Suppressor macrophage (primary cell): ENCODE results near the gene KCNQ2.

Experiments
- DNase-seq, 4 experiments: peaks; one replicate each; pipeline ENCODE4 v3.0.0-alpha.2; 2020 to 2022

Gene KCNQ2

DNA sequence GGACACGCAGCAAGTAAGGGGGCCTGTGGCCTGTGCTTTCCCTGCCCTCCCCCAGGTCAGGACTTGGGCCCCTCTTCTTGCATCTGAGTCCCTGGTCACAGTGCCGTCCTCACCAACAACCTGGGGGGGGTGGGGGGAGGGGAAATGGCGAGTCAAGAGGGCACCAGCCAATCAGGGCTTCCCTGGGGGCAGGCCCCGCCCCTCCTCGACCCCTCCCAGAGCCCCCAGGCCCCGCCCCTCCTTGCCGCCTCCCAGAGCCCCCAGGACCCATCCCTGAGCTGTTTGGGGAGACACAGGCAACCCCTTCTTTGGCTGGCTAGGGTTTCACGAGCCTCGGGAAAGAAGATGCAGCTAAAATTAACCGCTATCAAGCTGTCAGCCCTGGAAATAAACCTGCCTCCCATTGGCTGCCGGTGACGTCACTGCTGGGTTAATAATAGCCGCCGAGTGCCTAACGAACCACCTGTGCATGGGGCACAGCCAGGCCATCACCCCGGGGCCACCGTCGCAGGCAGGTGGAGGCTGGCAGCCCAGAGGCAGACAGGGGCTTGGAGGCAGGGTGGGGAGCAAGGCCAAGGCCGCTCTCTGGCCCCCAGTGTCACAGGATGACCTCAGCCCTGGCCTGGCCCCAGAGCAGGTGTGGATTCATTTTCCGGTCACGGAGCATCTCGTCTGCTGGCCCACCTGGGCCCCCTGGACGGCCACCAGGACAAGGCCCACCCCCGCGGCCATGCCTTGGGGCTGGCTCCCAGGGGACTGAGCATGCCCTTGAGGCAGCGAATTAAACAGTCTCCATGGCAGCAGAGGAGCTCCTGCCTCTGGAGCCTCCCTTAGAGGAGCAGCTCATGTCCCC, 29.6 kb upstream of the KCNQ2 start:
- DNase-seq: no peak

DNA sequence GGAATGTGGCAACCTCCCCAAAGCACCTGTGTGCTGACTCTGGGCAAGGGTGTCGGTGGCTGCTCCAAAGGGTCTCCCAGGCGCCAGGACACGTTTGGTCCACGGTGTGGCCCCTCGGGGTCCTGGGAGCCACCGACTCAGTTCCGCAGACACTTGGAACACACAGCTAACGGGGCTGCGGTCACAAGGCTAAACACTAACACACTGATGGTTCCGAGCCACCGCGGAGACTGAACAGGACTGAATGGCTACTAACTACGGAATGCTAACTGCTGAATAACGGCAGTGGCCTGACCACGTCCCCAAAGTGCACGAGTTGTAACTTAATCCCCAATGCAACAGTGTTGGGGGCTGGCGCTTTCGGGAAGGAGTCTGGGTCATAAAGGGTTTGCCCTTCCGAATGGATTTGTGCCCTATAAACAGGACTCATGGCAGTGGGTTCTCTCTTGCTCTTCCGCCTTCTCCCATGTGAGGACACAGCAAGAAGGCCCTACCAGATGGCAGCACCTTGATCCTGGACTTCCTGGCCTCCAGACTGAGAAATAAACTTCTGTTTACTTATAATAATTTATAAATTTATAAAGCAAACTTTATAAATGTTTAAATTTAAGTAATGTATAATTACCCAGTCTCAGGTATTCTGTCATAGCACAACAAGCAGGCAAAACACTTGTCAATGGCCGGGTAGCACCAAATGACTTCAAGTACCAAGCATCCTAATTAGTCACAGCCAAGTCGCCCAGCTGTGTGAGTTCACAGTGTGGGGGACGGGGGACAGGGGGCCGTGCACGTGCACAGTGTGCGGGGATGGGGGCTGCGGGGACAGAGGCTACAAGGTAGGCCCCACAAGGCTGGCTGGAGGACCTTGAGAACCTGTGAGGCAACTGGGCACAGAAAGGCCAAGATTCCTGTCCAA, 28.7 kb upstream of the KCNQ2 start:
- DNase-seq: no peak

DNA sequence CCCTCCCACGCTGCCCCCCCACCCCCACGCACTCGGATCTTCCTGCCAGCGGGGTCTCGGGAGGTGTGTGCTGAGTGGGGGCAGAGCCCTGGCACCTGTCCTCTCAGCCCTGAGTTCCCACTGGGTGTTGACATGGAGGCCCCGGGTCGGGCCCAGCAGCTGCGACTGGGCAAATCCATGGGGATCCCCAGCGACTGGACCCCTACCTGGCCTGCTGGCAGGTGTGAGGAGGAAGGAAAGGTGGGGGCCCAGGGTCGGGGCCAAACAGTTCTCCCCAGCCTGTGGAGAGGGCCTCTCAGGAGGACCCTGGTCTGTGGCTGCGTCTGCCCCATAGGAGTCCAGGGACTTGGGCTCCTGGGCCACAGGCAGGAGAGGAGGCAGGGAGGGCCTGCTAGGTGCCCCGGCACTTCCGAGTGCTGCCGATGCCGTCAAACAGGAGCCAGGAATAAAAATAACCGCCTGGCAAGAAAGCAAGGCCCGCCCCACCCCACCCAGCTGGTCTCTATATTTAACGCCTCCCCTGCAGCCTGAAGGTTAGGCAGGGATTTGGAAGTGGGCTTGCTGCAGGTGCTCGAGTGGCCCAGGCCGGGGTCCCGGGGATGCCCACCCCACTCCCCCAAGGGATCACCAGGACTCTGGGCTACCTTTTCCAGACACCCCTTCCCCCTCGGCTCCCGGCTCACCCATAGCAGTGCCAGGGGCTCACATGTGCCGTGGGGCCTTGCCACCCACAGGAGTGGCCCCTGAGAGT, 27.9 kb upstream of the KCNQ2 start:
- no peak for DNase-seq

DNA sequence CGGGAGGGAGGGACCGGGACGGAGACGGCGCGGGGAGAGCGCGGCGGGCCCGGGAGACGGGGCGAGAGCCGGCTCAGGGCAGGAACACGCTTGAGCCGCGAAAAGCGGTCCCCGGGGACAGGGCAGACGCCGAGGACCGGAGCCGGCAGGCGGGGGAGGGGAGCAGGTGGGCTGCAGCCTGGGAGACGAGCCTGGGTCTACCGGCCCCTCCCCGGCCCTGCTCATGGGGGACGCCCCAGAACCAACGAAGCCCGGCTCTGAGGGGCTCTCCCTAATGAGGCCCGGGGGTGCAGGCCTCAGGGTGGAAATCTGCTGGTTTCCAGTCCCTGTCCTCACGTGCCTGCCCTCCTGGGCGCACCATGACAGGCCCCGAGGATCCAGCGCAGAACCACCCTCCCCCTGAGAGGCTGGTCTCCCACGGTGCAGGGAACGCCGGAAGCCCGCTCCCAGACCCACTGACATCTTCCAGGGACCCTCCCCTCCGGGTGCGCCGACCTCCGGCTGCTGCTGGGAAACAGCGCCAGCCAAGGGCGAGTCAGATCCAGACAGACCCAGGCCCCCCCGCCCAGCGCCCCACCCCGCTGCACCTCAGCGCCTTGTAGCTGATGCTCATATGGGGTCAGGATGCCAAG, 27.0 kb upstream of the KCNQ2 start:
- no peak for DNase-seq

DNA sequence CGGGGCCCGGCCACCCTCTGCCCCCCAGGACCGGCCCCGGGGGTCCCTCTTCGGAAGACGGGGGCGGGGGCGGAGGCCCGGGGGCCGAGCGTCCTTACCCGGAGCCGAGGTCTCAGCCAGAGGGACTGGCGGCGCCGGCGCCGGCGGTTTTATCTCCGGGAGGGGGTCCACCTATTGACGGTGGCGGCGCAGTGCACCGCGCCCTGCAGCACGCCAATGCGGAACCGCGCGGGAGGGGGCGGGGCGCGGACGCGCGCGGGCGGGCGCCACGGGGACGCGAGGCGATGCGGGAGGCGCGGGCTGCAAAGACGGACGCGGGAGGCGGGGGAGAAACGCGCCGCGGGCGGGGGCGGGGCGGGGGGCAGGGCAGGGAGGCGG, 26.5 kb upstream of the KCNQ2 start, which contains the start of gene EEF1A2:
EEF1A2 (minus strand) TSS at position 124 of the 378 bp plus-strand sequence. CDS start 1,320 bp downstream, outside the sequence.
- DNase-seq: peak in 3 of 4 experiments; percentile 13 to 65 (median 51)

DNA sequence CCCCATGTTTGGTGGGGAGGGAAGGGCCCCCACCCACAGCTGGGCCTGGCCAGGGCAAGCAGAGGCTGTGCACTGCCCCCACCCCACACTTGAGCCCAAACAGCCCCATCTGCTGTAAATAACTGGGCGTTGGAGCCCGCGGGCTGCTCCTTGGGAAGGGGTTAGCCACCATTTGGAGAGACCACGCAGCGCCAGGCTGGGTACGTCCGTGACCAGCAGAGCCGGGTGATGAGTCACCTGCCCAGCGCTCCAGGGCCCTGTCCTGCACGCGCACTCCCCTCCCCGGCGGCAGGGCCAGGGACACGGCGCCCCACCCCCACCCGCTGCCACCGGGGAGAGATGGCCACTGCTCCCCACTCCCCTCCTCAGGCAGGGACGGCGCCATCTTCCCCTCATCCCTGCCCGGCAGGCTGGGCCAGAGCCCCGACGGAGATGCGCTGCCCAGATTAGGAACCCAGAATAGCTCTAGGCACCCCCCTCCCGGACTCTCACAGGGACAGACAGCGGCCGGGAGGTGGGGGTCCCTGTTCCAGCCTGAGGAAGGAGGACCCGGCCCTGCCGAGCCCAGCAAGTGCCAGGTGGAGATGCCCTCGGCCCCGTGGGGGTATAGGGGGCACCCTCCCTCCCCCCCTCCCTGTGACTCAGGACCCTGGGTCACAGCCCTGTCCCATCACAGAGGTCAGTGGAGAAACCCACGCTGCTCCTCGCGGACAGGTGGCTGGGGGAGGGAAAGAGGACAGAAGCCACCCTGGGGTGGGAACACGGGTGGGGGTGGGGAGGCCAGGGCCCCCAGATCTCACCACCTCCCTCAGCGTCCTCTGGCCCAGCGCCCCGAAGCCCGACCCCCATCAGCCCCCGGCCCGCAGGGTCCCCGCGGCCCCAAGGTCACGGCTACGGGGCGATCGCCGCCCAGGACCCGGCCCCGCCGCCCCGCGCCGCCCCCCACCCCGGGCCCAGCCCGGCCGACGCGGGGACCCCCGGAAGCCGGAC, 25.8 kb upstream of the KCNQ2 start:
- no peak for DNase-seq

DNA sequence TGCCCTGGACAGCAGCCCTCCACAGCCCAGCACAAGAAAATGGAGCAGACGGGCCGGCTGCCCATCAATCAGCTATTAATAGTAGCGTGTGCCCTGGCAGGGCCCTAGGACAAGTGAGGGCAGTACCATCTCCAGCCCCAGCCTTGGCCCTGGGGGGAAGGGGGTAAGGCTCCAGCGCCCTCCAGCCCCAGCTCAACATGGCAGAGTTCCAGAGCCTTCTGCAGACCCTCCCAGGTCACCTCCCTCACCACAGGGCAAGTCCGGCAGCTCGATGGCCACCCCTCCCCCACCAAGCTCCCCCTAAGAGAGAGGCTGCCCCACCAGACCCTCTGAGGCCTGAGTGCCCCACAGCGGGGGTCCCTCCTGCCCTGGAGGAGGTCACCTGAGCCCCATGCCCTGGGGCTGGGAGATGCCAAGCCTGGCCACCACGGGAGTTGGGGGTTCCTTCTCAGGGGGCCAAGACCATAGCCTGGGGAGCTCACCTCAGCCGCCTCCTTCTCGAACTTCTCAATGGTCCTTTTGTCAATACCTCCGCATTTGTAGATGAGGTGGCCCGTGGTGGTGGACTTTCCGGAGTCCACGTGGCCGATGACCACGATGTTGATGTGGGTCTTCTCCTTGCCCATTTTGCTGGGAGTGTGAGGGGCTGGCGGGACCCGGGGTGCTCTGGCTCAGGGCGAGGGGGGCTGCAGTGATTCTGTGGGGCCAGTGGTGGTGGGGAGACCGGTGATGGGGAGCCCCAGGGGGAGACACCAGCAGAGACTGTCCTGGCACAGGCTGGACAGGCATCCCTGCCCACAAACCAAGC, 24.9 kb upstream of the KCNQ2 start:
- DNase-seq: no peak

DNA sequence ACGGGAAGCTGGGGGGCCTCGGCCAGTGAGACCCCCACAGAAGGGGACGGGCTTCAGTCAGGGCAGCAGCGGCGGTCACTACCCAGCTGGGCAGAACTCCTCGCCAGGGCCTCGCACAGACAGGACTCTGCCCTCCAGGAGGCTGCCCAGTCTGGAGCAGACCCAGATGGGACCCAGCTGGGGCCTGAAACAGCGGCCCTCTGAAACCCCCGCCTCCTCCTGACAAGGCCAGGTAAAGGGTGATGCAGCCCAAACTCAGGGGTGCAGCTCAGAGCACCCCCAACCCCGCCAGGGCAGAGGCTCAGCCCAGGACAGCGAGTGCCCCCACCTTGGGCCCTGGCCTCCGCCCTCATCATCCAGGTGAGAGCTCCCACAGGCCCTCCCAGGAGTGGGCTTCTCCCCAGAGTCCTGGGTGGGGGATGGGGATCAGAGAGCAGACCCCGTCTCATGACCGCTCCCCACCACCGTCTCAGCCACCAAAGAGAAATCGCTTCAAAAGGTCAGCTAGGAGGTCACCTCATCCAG, 24.2 kb upstream of the KCNQ2 start:
- no peak for DNase-seq

DNA sequence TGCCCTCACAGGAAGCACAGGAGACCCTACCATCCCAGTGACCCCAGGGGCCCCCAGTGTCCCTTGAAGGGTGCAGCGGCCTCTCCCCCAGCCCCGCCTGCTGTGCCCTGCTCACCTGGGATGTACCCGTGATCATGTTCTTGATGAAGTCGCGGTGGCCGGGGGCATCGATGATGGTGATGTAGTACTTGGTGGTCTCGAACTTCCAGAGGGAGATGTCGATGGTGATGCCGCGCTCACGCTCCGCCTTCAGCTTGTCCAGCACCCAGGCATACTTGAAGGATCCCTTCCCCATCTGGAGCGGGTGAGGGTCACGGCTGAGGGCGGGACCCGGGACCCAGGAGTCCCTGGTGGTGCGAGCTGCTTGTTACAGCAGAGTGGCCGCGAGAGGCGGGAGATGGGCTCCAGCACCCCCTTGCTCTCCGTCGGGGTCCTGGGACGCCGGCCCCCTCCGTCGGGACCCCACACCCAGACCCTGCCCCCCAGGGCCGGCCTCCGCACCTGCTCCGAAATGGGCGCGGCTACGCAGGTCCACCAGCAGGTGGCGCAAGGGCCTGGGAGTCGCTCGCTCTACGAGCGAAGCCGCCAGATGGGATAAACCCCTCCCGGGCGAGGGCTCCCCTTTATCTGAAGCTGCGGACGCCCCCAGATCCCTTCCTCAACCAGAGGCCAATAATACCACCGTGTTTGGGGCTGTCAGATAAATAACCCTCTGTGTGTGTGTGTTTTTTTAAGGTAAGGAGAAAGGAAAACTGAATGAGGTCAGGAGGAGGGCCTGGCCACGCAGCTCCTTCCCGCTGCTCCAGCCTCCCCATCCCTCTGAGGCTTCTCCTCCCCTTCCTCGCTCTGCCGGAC, 23.5 kb upstream of the KCNQ2 start:
- peak; percentile 67 to 87 (median 81) for DNase-seq

DNA sequence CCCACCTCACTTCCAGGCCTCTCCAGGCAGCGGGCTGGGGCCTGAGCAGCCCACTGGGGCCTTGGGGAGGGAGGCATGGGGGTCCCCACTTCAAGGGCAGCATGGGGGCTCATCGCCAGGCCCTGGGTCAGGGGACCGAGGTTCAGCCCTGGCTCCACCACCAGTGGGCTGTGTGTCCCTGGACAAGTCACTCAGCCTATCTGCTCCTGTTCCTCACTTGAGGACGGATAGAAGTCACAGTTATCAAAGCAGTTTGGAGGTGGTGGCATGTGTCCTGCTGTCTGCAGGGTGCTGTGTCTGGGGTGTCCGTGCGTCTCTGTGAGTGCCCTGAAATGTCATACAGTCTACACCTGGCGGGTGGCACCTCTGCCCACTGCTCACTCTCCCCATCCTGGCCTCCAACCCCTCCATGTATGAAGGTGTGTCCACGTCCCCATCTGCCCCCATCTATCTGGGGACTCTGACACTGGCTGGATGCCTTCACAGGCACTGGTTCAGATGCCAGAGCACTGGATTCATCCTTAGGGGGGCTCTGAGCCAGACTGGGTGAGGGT, 22.8 kb upstream of the KCNQ2 start:
- DNase-seq: no peak

DNA sequence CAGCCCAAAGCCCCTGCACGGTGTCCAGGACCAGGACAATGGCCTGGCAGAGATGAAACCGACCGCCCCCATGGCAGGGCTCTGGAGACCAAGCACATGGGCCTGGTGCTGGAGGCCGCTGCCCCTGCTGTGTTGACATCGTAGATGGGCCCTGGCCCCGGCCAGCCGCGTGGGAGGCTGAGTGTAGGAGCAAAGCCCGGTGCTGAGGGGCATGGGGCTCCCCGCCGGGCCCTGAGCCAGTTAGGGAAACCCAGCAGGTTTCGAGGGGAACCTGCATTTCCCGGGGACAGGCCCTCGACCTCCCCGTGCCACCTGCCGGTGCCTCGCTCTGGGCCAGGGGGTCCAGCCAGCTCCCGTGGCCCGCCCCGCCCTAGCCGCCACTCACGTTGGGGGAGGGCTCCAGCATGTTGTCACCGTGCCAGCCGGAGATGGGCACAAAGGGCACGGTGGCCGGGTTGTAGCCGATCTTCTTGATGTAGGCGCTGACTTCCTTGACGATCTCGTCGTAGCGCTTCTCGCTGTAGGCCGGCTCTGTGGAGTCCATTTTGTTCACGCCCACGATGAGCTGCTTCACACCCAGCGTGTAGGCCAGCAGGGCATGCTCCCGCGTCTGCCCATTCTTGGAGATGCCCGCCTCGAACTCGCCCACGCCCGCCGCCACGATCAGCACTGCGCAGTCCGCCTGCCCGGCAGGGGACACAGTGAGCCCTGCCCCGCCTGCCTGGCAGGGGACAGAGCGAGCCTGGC, 22.1 kb upstream of the KCNQ2 start:
- no peak for DNase-seq

DNA sequence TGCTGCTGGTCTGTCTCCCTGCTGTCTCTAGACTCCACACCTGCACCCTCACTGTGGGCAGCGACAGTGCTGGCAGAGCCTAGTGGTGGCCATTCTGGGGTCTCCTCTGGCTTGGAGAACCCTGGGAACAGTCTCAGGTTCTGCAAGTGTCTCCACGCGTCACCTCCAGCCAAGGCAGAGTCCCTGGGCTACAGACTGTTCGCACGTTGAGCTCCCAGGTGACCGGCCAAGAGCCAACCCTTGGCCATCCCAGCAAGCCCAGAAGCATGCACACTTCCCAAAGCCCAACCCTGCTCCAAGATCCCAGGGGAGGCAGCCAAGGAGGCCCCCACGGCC, 21.6 kb upstream of the KCNQ2 start:
- DNase-seq: no peak

DNA sequence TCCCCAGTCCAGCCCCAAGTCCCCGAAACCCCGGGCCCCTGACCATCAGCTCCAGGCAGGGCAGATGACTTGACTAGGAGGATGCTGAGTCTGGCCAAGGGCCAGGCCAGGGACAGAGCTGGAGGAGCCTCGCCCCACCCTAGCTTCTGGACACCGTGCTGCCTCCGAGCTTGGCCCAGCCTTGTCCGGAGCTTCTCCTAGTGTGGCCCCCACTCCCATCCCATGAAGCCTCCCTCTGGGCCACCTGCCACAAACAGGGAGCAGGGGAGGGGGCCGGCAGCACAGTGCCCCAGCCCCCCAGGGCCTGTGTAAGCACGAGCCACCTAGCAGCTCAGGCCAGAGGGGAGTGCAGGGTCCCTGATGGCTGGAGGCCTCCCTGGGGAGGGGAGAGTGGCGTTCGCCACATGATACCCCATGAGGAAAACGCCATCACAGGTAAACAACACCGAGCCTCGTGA, 21.1 kb upstream of the KCNQ2 start:
- DNase-seq: no peak

DNA sequence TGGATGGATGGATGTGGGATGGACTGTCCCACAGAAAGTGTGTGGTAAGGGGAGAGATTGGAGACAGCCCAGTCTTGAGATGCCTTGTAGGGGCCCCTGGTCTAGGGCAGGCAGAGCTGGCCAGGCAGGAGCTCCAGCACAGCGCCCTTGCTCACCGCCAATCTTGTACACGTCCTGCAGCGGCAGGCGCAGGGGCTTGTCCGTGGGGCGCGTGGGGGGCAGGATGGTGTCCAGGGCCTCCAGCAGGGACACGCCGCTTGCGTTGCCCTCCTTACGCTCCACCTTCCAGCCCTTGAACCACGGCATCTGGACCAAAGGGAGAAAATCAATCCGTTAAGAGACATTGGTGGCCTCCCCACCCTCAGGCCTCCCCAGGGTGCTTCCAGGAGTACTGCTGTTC, 20.5 kb upstream of the KCNQ2 start:
- no peak for DNase-seq

DNA sequence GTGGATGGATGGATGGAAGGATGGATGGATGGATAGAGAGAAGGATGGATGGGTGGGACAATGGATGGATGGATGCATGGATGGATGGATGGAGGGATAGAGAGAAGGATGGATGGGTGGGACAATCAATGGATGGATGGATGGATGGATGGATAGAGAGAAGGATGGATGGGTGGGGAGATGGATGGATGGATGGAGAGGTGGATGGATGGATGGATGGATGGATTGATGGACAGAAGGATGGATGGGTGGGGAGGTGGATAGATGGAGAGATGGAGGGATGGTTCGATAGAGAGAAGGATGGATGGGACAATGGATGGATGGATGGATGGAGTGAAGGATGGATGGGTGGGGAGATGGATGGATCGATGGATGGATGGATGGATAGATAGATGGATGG, 20.1 kb upstream of the KCNQ2 start:
- DNase-seq: no peak

DNA sequence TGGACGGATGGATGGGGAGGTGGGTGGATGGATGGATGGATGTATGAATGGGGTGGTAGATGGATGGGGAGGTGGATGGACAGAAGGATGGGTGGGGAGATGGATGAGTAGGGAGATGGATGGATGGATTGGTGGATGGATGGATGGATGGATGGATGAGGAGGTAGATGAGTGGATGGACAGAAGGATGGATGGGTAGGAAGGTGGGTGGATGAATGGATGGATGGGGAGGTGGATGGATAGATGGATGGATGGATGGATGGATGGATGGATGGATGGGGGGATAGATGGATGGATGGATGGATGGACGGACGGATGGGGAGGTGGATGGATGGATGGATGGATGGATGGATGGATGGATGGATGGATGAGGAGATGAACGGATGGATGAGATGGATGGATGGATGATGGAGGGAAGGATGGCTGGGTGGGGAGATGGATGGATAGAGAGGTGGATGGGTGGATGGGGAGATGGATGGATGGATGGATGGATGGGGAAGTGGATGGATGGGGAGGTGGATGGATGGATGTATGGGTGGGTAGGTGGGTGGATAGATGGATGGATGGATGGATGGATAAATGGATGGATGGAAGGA, 19.3 kb upstream of the KCNQ2 start:
- no peak for DNase-seq

DNA sequence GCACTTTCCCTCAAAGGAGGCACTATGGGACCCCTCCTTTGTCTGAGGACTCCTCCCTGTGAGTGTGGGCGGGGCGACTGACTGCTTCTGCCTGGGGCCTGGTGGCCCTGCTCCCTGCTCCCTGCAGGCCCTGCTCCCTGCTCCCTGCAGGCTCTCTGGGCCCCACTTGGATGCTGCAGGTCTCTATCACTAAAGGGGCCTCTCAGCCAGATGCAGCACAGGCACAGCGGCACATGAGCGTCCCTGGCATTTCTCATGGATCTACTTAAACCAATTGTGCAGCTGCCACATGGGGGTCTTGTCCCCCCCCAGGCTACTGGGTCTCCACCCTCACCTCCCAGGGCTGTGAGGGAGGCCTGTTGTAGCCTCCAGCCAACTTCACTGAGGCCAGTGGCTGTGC, 18.6 kb upstream of the KCNQ2 start:
- DNase-seq: no peak
